ENCODE data around the gene LDLRAP1. TPM values are rescaled to one million over a fixed set of nuclear protein-coding genes. Genes with fewer than 3 reads are reported as not detected.
A peak's percentile ranks its signal among the peaks of the same experiment; 100 is the strongest.

LDLRAP1 gene
- total RNA-seq, 1 donor from 2014 or later, result 30.3 TPM

DNA sequence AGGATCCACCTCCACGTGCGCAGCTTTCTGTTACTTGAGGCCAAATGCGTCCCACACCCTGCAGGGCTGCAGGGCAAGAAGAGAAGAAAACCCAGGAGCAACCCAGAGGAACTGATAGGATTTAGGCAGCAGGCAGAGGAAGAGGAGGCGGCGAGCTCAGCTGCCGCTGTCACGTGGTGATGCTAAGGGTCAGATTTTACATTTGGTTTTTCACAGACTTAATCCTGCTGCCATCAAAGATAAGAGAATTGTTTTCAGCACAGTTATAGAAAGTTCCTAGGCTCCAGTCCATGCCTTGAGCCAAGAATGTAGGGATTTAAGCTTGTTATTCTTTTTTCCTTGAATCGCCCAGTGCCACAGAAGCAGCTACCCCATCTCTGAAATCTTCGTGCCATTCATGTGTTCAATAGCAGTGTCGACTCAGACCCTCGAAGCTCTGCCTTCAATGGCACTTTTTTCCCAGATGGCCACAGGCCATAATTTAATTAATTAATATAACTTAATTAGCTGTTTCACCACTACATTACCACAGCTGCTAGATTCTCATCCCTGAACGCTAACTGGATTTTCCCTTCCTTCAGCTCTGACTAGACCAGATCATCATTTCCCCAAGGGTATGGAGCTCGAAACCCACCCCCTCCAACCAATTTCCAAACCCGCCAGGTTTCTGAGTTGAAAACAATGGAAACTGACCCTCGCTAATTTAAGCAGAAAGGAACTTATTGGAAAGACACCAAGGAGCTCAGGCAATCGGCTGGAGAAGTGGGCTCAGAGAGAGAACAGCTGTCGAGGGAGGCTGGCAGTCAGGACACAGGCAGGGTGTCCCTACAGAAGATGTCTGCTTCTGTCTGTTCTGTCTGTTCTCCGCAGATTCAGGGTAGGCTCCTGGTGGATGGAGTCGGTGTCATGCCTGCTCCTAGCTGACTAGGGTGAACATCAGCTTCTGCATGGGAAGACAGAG lies 36.2 kb downstream of the LDLRAP1 start:
- DNase-seq, result no peak
- peak in 1 of 2 donors; percentile 22 for ATAC-seq
- H3K9me3 ChIP-seq, result no peaks in the 10 kb centered on the region
- no peaks in the 10 kb centered on the region for H3K36me3 ChIP-seq
- H3K27me3 ChIP-seq (ENCODE audit: low read depth), result no peaks in the 10 kb centered on the region
- TF ChIP-seq, protein P1, sequence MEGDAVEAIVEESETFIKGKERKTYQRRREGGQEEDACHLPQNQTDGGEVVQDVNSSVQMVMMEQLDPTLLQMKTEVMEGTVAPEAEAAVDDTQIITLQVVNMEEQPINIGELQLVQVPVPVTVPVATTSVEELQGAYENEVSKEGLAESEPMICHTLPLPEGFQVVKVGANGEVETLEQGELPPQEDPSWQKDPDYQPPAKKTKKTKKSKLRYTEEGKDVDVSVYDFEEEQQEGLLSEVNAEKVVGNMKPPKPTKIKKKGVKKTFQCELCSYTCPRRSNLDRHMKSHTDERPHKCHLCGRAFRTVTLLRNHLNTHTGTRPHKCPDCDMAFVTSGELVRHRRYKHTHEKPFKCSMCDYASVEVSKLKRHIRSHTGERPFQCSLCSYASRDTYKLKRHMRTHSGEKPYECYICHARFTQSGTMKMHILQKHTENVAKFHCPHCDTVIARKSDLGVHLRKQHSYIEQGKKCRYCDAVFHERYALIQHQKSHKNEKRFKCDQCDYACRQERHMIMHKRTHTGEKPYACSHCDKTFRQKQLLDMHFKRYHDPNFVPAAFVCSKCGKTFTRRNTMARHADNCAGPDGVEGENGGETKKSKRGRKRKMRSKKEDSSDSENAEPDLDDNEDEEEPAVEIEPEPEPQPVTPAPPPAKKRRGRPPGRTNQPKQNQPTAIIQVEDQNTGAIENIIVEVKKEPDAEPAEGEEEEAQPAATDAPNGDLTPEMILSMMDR (IDR thresholded peaks at IDR 0.05), result no peak
- intact Hi-C loops (cut with DNase I), result no loop called here
- H3K27ac ChIP-seq, result no peak overlapping the region
- peaks cover 8% of the 10 kb centered on the region for H3K4me1 ChIP-seq
- H3K4me3 ChIP-seq, result no peak overlapping the region

DNA sequence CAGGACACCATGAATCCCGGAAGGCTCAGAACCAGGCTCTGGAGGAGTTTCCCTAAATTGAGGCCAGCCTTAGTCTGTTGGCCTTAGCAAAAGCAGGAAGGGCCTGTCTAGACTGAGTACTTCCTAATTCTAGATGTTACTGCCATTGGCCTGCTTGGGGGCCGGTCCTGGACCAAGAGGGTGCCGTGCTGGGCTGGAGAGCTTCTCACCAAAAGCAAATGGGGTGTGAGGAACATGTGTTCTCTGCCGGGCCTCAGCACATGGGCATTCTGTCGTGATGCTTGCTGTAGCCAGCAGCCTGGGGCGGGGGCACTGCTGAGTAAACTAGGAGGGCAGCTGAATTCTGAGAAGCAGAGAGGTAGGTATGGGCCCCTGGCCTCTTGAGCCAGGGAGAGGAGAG lies 37.5 kb downstream of the LDLRAP1 start:
- Histone ChIP-seq H3K27me3 (ENCODE audit: low read depth) (no peaks in the 10 kb centered on the region), H3K36me3 (no peaks in the 10 kb centered on the region), H3K27ac (peak overlapping the region; percentile 56), H3K4me1 (peaks cover 8% of the 10 kb centered on the region), H3K9me3 (no peaks in the 10 kb centered on the region), H3K4me3 (no peak overlapping the region)
- TF ChIP-seq, protein P1 (IDR thresholded peaks at IDR 0.05), result no peak
- peak; percentile 39 to 68 for ATAC-seq
- intact Hi-C loops (cut with DNase I), result no loop called here
- DNase-seq, result no peak

DNA sequence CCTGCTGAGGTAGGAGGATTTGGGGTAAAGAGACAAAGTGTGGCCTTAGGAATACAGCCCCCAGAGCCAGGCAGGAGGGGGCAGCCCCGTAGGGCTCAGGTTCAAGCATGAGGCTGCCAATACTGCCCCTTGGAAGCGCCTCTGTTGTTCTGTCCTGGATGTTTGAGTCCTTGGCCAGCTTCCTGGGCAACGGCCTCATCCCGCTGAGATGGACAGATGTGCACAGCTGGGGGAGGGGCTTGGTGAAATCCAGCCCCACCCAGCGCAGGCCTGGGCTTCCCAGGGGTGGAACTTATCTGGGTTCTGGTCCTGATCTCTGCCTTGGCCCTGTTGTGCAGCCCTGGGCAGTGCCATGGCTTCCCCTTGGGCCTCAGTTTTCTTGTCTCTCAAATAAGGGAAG lies 38.4 kb downstream of the LDLRAP1 start:
- H3K4me1 ChIP-seq, result peaks cover 8% of the 10 kb centered on the region
- peak; percentile 15 to 20 for ATAC-seq
- H3K9me3 ChIP-seq, result no peaks in the 10 kb centered on the region
- peak overlapping the region; percentile 56 for H3K27ac ChIP-seq
- no peak for DNase-seq
- TF ChIP-seq, protein P1 (IDR thresholded peaks at IDR 0.05), result no peak
- H3K36me3 ChIP-seq, result no peaks in the 10 kb centered on the region
- no peak overlapping the region for H3K4me3 ChIP-seq
- no peaks in the 10 kb centered on the region for H3K27me3 ChIP-seq (ENCODE audit: low read depth)
- intact Hi-C loops (cut with DNase I), result no loop called here

DNA sequence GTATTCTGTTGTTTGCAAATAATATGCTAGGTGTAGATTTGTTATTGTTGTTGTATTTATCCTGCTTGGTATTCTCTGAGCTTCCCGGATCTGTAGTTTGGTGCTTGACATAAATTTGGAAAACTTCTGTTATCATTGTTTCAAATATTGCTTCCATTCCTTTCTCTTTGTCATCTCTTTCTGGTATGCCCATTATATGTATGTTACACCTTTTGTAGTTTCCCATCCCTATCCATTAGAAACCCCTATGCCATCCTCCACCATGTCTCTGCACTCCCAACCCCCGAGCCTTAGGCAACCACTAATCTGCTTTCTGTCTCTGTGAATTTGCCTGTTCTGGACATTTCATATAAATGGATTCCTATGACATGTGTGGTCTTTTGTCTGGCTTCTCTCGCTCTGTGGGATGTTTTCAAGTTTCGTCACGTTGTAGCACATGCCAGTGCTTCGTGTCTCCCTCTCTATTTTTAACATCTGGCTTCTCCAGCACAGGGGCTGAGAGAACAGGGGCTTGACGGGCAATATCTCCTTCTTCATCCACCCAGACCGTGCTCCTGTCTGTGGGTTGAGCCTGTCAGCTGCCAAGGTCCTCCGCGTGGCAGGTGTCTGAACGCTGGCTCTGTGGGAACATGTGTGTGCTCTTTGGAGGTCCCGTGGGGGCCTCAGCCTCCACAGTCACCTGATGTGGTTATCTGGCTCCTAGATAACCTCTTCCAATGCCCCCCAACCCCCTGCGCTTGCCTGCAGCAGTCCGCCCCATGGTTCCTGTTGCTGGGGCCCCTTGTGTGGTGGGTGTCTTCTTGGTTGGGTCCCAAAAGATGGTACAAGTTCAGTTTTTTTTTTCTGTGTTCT lies 40.3 kb downstream of the LDLRAP1 start:
- DNase-seq (peak; percentile 28), ATAC-seq (no peak)
- intact Hi-C loops (cut with DNase I), result no loop called here
- Histone ChIP-seq H3K36me3 (no peaks in the 10 kb centered on the region), H3K9me3 (no peaks in the 10 kb centered on the region), H3K27ac (no peak overlapping the region), H3K4me1 (peaks cover 22% of the 10 kb centered on the region), H3K27me3 (ENCODE audit: low read depth) (no peaks in the 10 kb centered on the region), H3K4me3 (no peak overlapping the region)
- TF ChIP-seq, protein P1 (IDR thresholded peaks at IDR 0.05), result no peak

DNA sequence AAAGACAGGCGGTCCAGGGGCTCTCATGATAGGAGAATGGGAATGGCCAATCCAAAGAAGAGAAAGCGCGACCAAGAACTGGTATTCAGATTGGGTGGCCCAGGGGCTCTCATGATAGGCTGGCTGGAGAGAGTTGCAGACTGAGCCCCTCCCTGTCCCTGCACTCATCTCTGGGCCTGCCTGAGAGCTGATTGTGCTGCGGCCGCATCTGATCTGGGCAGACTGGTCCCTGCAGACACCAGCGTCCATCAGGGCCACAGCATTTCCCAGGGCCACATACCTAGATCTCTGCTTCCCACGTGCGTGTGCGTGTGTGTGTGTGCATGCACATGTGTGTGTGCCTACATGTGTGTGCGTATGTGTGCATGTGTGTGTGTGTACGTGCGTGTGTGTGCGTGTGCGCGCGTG lies 42.8 kb downstream of the LDLRAP1 start:
- DNase-seq, result no peak

More for the DNA sequence above, 42.8 kb downstream of the LDLRAP1 start:
- H3K9me3 ChIP-seq, result no peaks in the 10 kb centered on the region
- no peak overlapping the region for H3K4me3 ChIP-seq
- H3K27ac ChIP-seq, result no peak overlapping the region
- TF ChIP-seq, protein P1 (IDR thresholded peaks at IDR 0.05), result no peak
- no peak for ATAC-seq
- no peaks in the 10 kb centered on the region for H3K27me3 ChIP-seq (ENCODE audit: low read depth)
- H3K4me1 ChIP-seq, result peaks cover 31% of the 10 kb centered on the region
- intact Hi-C loops (cut with DNase I), result no loop called here
- no peaks in the 10 kb centered on the region for H3K36me3 ChIP-seq

All from lower lobe of right lung (tissue), 2 donors.